Fibroblast of skin of right quadriceps (primary cell): Measurements from ENCODE around the gene VRTN.

Experiments used
- DNase-seq: peaks from one replicate; pipeline ENCODE4 v3.0.0-alpha.2; 2013

Gene VRTN

DNA sequence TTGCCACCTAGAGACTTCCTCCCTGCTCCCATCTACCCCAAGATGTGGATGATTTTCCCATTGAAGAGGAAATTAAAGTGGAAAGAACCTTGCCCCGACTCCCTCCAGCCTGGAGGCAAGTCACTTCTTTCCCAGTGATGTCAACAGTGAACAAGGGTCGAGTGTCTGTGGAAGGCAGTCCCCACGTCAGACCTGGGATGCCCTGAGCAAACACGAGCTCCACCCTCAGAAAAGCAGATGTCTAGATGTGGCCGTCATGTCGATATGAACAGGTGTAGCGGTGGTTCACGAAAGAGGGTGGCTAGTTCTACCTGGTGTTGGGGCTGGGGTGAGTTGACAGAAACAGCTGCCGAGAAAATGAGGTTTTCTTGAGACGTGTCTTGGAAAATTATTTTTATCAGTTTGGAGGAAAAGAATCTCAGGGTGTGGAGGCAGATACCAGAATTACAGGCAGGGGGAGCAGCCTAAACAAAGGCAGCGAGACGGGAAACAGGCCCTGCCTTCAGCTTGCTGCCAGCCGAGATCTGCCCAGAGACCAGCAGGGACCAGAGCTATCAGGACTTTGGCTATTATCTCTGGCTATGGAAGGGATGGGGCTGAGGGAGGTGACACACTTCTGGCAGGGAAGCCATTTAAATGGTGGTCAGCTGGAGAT lies 51.9 kb downstream of the VRTN start:
- no peak for DNase-seq

DNA sequence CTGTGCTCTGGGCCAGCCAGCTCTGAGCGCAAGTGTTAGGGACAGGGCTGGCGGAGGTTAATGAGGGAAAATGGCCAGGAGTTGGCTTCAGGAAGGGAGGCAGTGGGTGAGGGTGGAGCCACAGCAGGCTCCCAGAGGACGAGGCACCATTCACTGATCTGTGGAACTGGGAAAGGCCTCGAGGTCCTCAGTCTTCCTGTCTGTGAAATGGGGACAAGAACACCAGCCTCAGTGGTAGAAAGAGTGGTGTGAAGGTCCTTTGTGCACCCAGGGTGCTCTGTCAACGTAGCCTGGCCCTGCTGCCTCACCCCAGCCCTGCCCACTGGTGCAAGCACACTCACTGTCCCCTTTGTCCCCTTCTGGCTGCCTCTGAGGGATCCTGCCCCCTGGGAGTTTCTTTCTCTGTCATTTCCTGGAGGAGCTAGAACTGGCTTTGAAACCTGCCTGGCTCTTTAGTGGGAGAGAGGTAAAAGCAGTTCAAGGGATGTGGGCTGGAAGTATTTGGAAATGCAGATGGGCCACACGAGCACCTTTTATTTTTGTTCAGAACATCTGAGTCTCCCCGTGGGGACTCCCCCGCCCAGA lies 52.7 kb downstream of the VRTN start:
- DNase-seq: no peak

DNA sequence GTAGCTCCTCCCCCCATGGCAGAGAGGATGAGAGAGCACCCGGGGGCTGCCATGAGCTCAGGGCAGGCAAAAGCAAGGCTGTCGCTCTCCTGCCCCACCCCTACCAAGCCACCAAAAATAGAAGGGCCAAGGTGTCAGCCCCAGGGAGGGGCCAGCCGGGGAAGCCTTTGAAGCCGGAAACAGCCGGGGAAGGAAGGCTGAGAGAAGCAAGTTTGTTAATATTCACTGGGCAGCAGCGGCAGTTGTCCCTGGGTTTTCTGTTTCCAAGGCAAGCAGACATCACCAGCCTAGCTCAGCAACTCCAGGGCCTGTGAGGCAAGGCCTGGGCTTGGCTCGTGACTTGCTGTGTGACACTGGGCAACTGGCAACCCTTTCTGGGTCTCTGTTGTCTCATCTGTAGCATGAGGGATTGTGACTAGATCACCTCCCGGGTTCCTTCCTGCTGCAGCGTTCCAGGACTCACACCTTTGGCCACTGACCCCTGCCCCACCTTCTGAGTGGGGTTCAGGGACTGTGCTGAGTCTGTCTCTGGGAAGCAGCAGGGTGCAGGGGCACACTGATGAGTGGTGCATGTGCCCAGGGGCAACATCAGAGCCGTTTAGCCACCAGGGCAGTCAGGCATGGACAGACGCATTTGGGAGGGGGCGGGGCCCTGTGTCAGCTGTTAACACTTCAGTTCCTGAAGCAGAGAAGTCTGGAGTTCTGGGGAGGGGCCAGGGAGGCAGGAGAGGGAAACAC lies 53.4 kb downstream of the VRTN start:
- no peak for DNase-seq

DNA sequence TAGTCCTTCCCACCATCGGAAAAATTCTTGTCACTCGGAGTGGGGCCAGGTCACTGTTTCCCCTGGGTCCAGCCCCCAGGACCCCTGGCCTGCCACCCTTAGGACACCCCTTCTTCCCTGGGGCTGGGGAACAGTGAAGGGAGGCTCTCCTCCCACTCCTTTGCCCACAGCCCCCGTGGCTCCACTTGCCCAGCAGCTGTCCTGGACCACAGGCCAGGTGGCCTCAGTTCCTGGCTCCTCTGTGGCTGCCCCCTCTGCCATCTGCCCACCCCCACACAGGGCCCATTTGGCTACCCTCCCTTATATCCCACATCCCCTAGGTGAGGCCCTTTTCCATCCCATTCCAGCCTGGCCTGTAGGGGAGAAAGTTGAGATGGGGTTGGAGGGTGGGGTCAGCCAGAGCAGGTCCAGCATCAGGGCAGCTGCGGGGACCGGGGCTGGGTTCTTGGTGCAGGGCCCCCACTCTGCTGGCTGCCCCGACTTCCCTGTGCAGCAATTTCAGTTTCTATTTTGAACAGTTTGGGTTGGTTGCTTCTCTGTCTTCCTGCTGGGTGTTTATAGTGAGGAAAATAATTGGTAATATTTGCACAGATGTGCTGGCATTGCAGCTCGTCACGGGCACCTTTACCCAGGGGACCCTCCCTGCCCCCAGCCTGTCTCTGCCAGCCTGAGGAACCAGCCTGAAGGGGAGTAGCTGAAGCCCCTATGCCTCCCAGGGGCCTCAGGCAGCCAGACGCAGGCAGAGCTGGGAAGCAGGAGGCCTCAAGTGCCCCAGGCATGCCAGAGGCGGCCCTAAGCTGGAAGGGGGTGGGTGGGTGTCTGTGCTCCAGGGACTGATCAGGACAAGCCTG lies 54.4 kb downstream of the VRTN start:
- no peak for DNase-seq

DNA sequence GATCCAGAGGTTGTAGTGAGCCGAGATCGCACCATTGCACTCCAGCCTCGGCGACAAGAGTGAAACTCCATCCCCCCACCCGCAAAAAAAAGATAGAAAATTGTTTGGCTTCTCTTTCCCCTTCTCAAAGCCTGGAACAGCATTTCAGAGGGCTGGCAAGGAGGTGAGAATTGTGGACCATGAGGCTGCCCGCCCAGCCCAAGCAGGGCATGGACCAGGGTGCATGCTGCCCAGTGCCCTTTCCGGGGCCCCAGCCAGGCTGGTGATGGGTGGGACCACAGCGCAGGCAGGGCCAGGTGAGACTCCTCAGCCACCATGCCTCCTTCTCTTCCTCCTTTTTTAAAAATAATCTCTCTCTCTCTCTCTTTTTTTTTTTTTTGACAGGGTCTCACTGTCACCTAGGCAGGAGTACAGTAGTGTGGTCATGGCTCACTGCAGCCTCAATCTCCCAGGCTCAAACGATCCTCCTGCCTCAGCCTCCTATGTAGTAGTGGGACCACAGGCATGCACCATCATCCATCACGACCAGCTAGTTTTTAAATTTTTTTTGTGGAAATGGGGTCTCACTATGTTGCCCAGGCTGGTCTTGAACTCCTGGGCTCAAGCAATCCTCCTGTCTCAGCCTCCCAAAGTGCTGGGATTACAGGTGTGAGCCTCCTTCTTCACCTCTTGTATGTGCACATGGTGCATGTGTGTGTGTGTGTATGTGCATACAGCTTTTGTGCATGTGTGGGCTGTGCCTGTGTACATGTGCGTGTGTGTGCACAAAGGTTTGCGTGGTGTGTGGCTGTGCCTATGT lies 55.5 kb downstream of the VRTN start:
- DNase-seq: no peak

DNA sequence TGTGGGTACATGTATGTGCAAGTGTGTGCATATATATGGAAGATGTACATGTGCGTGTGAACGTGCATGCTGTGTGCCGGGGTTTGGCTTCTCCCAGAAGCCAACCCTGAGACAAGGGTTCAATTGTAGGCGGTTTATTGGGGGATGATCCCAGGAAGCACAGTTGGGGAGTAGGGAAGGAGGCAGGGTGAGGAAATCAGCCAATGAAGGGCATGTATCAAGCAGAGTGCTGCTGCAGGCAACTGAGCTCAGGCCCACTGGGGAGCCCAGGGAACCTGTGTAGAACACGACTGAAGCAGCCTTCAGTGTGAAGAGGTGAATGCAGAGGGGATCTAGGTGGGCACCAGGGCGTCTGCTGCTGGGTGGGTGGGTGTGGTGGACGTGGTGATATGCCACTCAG lies 56.2 kb downstream of the VRTN start:
- no peak for DNase-seq

DNA sequence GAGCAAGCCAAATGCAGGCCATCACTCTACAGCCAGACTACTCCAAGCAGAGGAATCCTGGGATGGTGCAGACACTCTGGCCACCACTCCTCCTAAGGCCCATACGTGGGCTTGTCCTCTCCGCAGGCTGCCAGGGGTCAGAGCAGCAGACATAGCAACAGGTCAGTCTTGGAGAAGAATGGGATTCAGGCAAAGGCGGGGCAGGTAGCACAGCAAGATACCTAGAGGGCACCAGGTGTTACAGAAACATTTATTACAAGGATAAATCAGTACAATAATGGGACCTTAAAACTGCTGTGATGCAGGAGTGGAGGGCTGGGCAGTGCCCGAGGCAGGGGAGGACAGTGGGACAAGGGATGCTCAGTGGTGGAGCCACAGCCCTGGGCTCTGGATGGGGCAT lies 57.4 kb downstream of the VRTN start:
- no peak for DNase-seq

DNA sequence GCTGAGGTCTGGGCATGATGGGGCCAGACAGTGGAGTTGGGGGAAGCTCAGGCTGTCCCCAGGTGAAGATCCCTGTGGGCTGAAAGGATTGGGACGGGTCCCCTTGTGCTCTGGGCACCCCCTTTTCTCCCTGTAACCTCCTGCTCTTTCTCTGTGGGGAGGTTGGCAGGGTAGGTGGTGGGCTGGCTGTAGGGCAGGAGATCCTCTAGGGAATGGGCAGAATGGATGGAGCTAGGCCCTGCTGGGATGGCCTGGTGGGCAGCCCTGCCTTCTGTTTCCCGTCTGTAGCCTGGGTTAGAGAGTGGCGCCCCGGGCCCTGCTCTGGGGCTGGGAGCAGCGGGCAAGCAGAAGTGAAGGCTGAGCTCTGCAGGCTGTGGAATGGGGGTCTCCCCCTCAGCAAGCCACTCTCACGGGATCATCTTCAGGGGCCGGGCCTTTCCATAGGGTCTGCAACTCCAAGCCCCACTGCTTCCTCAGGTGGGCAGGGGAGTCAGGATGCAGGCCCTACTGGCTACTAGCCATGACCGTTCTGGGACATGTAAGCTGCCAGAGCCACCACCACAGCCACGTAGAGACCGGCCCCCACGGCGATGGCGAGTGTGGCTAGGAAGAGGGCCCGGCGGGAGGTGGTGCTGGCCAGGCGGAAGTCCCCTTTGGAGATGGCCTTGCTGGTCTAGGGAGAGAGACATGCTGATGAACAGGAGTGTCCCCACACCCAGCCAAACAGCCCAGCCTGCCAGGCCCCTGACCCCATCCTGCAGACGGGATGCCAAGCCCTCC lies 58.9 kb downstream of the VRTN start:
- no peak for DNase-seq

DNA sequence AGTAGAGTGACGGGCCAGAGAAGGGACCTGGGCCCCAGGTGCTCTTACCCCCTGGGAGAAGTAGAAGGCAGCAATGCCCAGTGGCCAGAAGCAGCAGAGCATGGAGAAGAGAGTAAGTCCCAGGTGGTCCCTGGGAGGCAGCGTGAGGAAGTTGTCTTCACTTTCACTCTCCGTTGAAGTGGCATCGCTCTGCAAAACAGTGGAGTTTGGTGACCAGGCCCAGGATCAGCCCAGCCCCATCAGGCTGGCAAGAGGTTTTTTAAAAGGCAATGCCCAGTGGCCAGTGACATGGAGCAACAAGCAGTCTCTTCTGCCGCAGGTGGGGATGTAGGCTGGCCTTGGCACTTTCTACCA lies 59.5 kb downstream of the VRTN start:
- no peak for DNase-seq

DNA sequence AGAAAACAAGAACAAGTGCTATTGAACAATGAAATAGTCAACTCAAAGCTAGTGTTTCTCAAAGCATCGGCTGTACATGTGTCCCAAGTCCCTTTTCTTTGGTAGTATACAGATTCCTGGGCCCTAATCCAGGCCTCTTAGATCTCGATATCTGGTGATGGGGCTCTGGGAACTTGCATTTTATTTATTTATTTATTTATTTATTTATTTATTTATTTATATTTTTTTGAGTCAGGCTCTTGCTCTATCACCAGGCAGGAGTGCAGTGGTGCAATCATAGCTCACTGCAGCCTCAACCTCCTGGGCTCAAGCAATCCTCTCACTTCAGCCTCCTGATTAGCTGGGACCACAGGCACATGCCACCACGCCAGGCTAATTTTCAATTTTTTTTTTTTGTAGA lies 60.6 kb downstream of the VRTN start:
- no peak for DNase-seq

DNA sequence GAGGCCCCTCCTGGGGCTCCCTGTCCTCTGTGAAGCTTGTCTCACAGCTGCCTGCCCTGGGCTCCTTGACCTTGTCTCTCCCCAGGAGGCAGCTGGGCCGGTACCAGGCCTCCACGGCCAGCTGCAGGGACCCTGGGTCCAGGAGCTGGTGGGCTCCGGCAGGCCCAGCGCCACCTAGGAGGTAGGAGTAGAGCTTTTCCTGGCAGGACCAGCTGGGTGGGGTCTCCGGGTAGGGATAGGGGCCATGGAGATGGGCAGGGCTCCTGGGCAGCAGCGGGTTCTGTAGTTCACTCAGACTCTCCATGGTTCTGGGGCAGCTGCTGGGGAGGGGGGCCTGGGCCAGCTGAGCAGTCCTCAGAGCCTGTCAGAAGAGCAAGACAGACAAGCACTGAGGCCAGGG lies 61.2 kb downstream of the VRTN start:
- no peak for DNase-seq
